RWPE2 (cell line): ENCODE results near the gene SULT1E1.

Experiments used
- ATAC-seq: fragments of 200-7000 bp; cut with Tn5 transposase; 3 replicates; pipeline ENCODE4 v1.9.1; 2021; ENCODE audit warnings: low read depth
- DNase-seq: peaks from one replicate; pipeline ENCODE4 v3.0.0-alpha.2; 2020; ENCODE audit warnings: low spot score
- H3K27ac ChIP-seq: fragments of 450-650 bp; 2 replicates; pipeline ENCODE4 v1.5.1; 2017; ENCODE audit warnings: mild to moderate bottlenecking; ENCODE audit not compliant: poor library complexity, severe bottlenecking
- H3K27me3 ChIP-seq: fragments of 250-450 bp; sonication (Bioruptor Pico); 2 replicates; pipeline ENCODE4 v1.5.1; 2021; ENCODE audit warnings: mild to moderate bottlenecking, moderate library complexity; ENCODE audit not compliant: insufficient read depth, poor library complexity, severe bottlenecking
- H3K36me3 ChIP-seq: fragments of 250-450 bp; sonication (Bioruptor Pico); 2 replicates; pipeline ENCODE4 v1.5.1; 2020; ENCODE audit warnings: low read depth, mild to moderate bottlenecking, moderate library complexity
- H3K4me1 ChIP-seq: fragments of 250-450 bp; sonication (Bioruptor Pico); 2 replicates; pipeline ENCODE4 v1.5.1; 2021; ENCODE audit warnings: mild to moderate bottlenecking, moderate library complexity; ENCODE audit not compliant: insufficient read depth, poor library complexity, severe bottlenecking
- H3K4me3 ChIP-seq: fragments of 250-450 bp; sonication (Bioruptor Pico); 2 replicates; pipeline ENCODE4 v1.5.1; 2021; ENCODE audit warnings: mild to moderate bottlenecking, moderate library complexity; ENCODE audit not compliant: severe bottlenecking
- H3K9me3 ChIP-seq: fragments of 250-450 bp; sonication (Bioruptor Pico); 2 replicates; pipeline ENCODE4 v1.5.1; 2021; ENCODE audit warnings: mild to moderate bottlenecking, moderate library complexity; ENCODE audit not compliant: severe bottlenecking
- TF ChIP-seq, protein P1 (sequence below): fragments of 450-650 bp; IDR thresholded peaks from one replicate; pipeline ENCODE4 v1.5.1; 2017; ENCODE audit warnings: mild to moderate bottlenecking, moderate library complexity; ENCODE audit not compliant: poor library complexity, severe bottlenecking

The SULT1E1 gene

DNA sequence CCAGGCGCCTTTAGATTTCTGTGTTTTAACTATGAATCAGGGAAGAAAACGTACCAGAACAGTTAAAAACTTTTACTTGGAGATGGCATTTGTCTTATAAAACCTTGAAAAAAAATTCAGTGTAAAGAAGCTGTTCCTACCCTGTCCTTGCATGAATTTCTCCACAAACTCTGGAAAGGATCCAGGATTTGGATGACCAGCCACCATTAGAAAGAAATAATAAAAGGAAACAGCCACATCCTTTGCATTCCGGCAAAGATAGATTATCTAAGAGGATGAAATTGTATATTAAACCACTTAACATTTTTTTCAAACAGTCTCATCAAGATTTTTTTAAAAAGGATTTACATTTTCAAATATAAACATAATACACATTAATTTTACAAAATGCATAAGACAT is 10.6 kb downstream of the SULT1E1 start:
- ATAC-seq (no peak), DNase-seq (no peak)
- Histone ChIP-seq H3K27ac (no peak overlapping the region), H3K4me3 (no peak overlapping the region), H3K9me3 (peaks cover 3% of the 10 kb centered on the region), H3K36me3 (peaks cover 64% of the 10 kb centered on the region), H3K4me1 (no peaks in the 10 kb centered on the region), H3K27me3 (no peaks in the 10 kb centered on the region)
- TF ChIP-seq, protein P1, sequence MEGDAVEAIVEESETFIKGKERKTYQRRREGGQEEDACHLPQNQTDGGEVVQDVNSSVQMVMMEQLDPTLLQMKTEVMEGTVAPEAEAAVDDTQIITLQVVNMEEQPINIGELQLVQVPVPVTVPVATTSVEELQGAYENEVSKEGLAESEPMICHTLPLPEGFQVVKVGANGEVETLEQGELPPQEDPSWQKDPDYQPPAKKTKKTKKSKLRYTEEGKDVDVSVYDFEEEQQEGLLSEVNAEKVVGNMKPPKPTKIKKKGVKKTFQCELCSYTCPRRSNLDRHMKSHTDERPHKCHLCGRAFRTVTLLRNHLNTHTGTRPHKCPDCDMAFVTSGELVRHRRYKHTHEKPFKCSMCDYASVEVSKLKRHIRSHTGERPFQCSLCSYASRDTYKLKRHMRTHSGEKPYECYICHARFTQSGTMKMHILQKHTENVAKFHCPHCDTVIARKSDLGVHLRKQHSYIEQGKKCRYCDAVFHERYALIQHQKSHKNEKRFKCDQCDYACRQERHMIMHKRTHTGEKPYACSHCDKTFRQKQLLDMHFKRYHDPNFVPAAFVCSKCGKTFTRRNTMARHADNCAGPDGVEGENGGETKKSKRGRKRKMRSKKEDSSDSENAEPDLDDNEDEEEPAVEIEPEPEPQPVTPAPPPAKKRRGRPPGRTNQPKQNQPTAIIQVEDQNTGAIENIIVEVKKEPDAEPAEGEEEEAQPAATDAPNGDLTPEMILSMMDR: no peak

DNA sequence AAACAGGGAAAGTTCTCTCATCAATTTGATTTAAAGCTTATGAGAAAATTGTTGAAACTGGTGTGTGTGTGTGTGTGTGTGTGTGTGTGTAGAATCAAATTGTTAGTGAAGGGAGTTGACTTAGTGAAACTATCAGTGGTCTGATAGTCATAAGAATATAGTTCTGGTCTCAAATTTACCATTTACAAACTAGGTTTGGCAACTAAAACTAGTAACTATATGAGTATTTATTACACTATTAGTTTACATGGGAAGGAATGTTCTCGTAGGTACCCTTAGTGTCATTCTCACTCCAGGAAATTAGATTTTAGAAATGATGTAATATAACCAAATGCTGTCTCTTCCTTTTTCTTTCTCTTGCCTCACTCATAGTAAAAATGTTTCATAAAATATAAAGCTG is 11.9 kb downstream of the SULT1E1 start:
- no peak overlapping the region for H3K27ac ChIP-seq
- H3K4me3 ChIP-seq: no peak overlapping the region
- peaks cover 3% of the 10 kb centered on the region for H3K9me3 ChIP-seq
- DNase-seq (no peak), ATAC-seq (no peak)
- peaks cover 63% of the 10 kb centered on the region for H3K36me3 ChIP-seq
- no peaks in the 10 kb centered on the region for H3K4me1 ChIP-seq
- TF ChIP-seq, protein P1: no peak
- no peaks in the 10 kb centered on the region for H3K27me3 ChIP-seq

DNA sequence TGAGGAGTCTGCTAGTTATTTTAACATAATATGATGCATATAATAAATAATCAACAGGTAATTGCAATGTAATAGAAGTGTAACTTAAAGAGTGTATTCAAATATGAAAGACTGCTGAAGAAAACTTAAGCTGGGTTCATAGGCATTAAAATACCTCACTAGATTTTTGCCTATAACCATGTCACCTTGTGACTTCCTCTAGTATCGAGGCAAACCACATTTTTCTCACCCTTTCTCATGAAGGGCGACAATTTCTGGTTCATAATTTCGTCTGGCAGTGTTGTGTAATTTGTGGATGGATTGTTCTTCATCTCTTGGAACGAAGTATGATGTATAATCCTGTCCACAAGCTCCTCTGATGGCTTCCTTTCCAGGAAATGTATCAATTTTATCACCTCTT is 16.0 kb downstream of the SULT1E1 start:
- Histone ChIP-seq H3K4me3 (no peak overlapping the region), H3K9me3 (peaks cover 3% of the 10 kb centered on the region), H3K4me1 (no peaks in the 10 kb centered on the region), H3K27me3 (no peaks in the 10 kb centered on the region), H3K27ac (no peak overlapping the region), H3K36me3 (peaks cover 58% of the 10 kb centered on the region)
- ATAC-seq (no peak), DNase-seq (no peak)
- TF ChIP-seq, protein P1: no peak

DNA sequence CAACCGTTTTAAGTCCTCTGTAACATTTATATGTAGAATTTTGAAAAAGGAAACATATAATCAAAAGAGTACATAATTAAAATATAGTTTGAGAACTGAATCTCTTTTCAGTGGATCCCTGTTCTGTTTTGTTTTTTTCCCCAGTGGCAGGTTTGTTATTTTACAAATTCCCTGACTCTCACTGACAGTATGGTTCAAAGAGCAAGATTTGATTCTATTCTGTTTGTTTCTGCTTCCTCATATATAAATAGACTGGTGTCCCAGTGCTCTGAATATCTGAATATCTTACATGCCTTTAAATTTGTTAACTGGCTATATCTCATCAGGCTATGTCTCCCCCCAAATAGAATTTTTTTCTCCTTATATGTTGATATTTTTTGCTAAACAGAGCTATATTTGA is 16.6 kb downstream of the SULT1E1 start:
- TF ChIP-seq, protein P1: no peak
- no peak for ATAC-seq

DNA sequence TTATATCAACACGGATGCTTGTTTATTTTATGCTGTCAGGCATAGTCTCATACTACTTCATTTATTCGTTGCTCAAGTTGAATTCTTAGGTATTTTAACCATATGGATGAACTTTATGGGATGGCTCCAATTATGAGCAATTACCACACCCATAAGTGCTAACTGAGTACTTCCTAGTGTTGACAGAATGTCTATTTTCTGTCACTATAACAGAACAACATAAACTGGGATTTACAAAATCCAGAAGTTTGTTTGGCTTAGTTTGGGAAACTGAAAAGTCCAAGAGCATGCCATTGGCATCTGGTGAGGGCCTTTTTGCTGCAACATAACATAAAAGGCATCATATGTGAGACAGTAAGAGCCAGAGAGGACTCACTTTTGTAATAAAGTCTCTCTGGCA is 21.0 kb downstream of the SULT1E1 start:
- no peaks in the 10 kb centered on the region for H3K9me3 ChIP-seq
- no peaks in the 10 kb centered on the region for H3K27me3 ChIP-seq
- DNase-seq (no peak), ATAC-seq (no peak)
- no peaks in the 10 kb centered on the region for H3K4me1 ChIP-seq
- TF ChIP-seq, protein P1: no peak
- peaks cover 21% of the 10 kb centered on the region for H3K36me3 ChIP-seq
- no peak overlapping the region for H3K4me3 ChIP-seq
- no peak overlapping the region for H3K27ac ChIP-seq

More for the DNA sequence above, 16.6 kb downstream of the SULT1E1 start:
- Histone ChIP-seq H3K9me3 (peaks cover 3% of the 10 kb centered on the region), H3K4me1 (no peaks in the 10 kb centered on the region), H3K27ac (no peak overlapping the region), H3K4me3 (no peak overlapping the region), H3K36me3 (peaks cover 58% of the 10 kb centered on the region), H3K27me3 (no peaks in the 10 kb centered on the region)
- DNase-seq: no peak
